GM19099 (cell line): Measurements from ENCODE around the gene GBGT1.

ENCODE experiments used
- POLR2A ChIP-seq: IDR thresholded peaks from 3 replicates; pipeline ENCODE4 v1.6.1; 2011; ENCODE audit warnings: low read depth; ENCODE audit not compliant: insufficient read length; ENCODE audit errors: extremely low read depth

GBGT1 gene

GRCh38 chr9:133119103-133119845, 44.4 kb downstream of the GBGT1 start:
- TF ChIP-seq POLR2A = no peak

GRCh38 chr9:133118568-133118967, 45.1 kb downstream of the GBGT1 start:
- TF ChIP-seq POLR2A = no peak

GRCh38 chr9:133118179-133118520, 45.6 kb downstream of the GBGT1 start:
- TF ChIP-seq POLR2A = no peak

- TF ChIP-seq POLR2A = no peak
Measured at GRCh38 chr9:133117271-133118178, 46.2 kb downstream of the GBGT1 start.

GRCh38 chr9:133116346-133117231, 47.1 kb downstream of the GBGT1 start:
- TF ChIP-seq POLR2A = no peak

- peak; percentile 93 for TF ChIP-seq POLR2A
Measured at GRCh38 chr9:133115604-133116345, 47.9 kb downstream of the GBGT1 start.

- TF ChIP-seq POLR2A = no peak
Measured at GRCh38 chr9:133114886-133115603, 48.7 kb downstream of the GBGT1 start.

GRCh38 chr9:133113949-133114885, 49.5 kb downstream of the GBGT1 start:
- peak; percentile 37 for TF ChIP-seq POLR2A

- no peak for TF ChIP-seq POLR2A
Measured at GRCh38 chr9:133113163-133113948, 50.4 kb downstream of the GBGT1 start.

- no peak for TF ChIP-seq POLR2A
Measured at GRCh38 chr9:133112663-133113026, 51.1 kb downstream of the GBGT1 start.

- TF ChIP-seq POLR2A = no peak
Measured at GRCh38 chr9:133111808-133112662, 51.7 kb downstream of the GBGT1 start.
